ENCODE measurements around the gene EGFR. TPM values are rescaled to one million over a fixed set of nuclear protein-coding genes. Genes with fewer than 3 reads are reported as not detected.

The EGFR gene
- total RNA-seq, 2 donors from 2014 or later = 42.5 to 44.2 TPM

- Histone ChIP-seq H3K4me1 (no peaks in the 10 kb centered on the region), H3K9me3 (no peaks in the 10 kb centered on the region), H3K4me3 (no peak overlapping the region), H3K27ac (no peak overlapping the region), H3K27me3 (no peaks in the 10 kb centered on the region), H3K36me3 (replicated peaks in 1 of 2; ENCODE audit: insufficient read depth in 1 of 2, low read depth in 2 of 2) (no peaks in the 10 kb centered on the region)
- 93% methylated on average over 2 of the region's 2 CpGs for WGBS, 2 donors
- DNase-seq (no peak), ATAC-seq (no peak)
- intact Hi-C loops (cut with DNase I) = no loop called here
- no peak for TF ChIP-seq CTCF (IDR thresholded peaks at IDR 0.05)
- TF ChIP-seq POLR2A (IDR thresholded peaks at IDR 0.05) = no peak
Observed at GRCh38 chr7:54988516-54988915, 30.3 kb upstream of the EGFR start.

- Histone ChIP-seq H3K9me3 (no peaks in the 10 kb centered on the region), H3K4me1 (no peaks in the 10 kb centered on the region), H3K27ac (no peak overlapping the region), H3K4me3 (no peak overlapping the region), H3K36me3 (replicated peaks in 1 of 2; ENCODE audit: insufficient read depth in 1 of 2, low read depth in 2 of 2) (no peaks in the 10 kb centered on the region), H3K27me3 (no peaks in the 10 kb centered on the region)
- TF ChIP-seq POLR2A (IDR thresholded peaks at IDR 0.05) (no peak), CTCF (IDR thresholded peaks at IDR 0.05) (no peak)
- intact Hi-C loops (cut with DNase I) = no loop called here
- DNase-seq (no peak), ATAC-seq (no peak)
- 82% methylated on average over 4 of the region's 4 CpGs for WGBS, 2 donors
Observed at GRCh38 chr7:54989453-54990225, 29.2 kb upstream of the EGFR start.

GRCh38 chr7:54991341-54991740 is 27.5 kb upstream of the EGFR start:
- no peak for ATAC-seq
- Histone ChIP-seq H3K36me3 (replicated peaks in 1 of 2; ENCODE audit: insufficient read depth in 1 of 2, low read depth in 2 of 2) (no peaks in the 10 kb centered on the region), H3K9me3 (no peaks in the 10 kb centered on the region), H3K4me3 (no peak overlapping the region), H3K4me1 (no peaks in the 10 kb centered on the region), H3K27ac (no peak overlapping the region), H3K27me3 (no peaks in the 10 kb centered on the region)
- no peak for DNase-seq
- intact Hi-C loops (cut with DNase I) = no loop called here
- WGBS, 2 donors = 89 to 92% methylated on average over 13 of the region's 13 CpGs
- TF ChIP-seq CTCF (IDR thresholded peaks at IDR 0.05) = no peak
- no peak for TF ChIP-seq POLR2A (IDR thresholded peaks at IDR 0.05)

GRCh38 chr7:54992871-54993475 is 25.8 kb upstream of the EGFR start:
- DNase-seq (no peak), ATAC-seq (no peak)
- intact Hi-C loops (cut with DNase I) = no loop called here
- Histone ChIP-seq H3K27ac (no peak overlapping the region), H3K9me3 (no peaks in the 10 kb centered on the region), H3K4me1 (no peaks in the 10 kb centered on the region), H3K36me3 (replicated peaks in 1 of 2; ENCODE audit: insufficient read depth in 1 of 2, low read depth in 2 of 2) (no peaks in the 10 kb centered on the region), H3K4me3 (no peak overlapping the region), H3K27me3 (no peaks in the 10 kb centered on the region)
- 86 to 90% methylated on average over 4 of the region's 4 CpGs for WGBS, 2 donors
- TF ChIP-seq POLR2A (IDR thresholded peaks at IDR 0.05) = no peak
- no peak for TF ChIP-seq CTCF (IDR thresholded peaks at IDR 0.05)

- H3K4me1 ChIP-seq = no peaks in the 10 kb centered on the region
- no peak for TF ChIP-seq CTCF (IDR thresholded peaks at IDR 0.05)
- TF ChIP-seq POLR2A (IDR thresholded peaks at IDR 0.05) = no peak
- no peaks in the 10 kb centered on the region for H3K27me3 ChIP-seq
- no peaks in the 10 kb centered on the region for H3K36me3 ChIP-seq (replicated peaks in 1 of 2; ENCODE audit: insufficient read depth in 1 of 2, low read depth in 2 of 2)
- H3K27ac ChIP-seq = no peak overlapping the region
- ATAC-seq (no peak), DNase-seq (no peak)
- H3K4me3 ChIP-seq = no peak overlapping the region
- 93 to 94% methylated on average over 5 of the region's 5 CpGs for WGBS, 2 donors
- no peaks in the 10 kb centered on the region for H3K9me3 ChIP-seq
- intact Hi-C loops (cut with DNase I) = no loop called here
Observed at GRCh38 chr7:54995166-54995565, 23.7 kb upstream of the EGFR start.
